ENCODE measurements around the gene SUSD4.
A peak's percentile ranks its signal among the peaks of the same experiment; 100 is the strongest.

Gene SUSD4

GRCh38 chr1:223233410-223234169, 130.4 kb downstream of the SUSD4 start:
- CTCF ChIA-PET, result interaction anchor here (0.7 kb wide), 1 partner anchor 100 kb away, joined by 3 read pairs; no protein-coding TSS in a partner anchor
- TF ChIP-seq CTCF (conservative IDR thresholded peaks at IDR 0.05; ENCODE audit: low read depth), result no peak
- peak overlapping the region; percentile 74 for H3K27ac ChIP-seq
- DNase-seq (ENCODE audit: low spot score), result peak; percentile 89
- POLR2A ChIA-PET (ENCODE audit: low non-redundant PET), result no interaction called here

- CTCF ChIA-PET, result interaction anchor here (0.5 to 0.7 kb wide), 2 partner anchors 99 to 1747 kb away, joined by 3 read pairs; no protein-coding TSS in a partner anchor
- DNase-seq (ENCODE audit: low spot score), result no peak
- POLR2A ChIA-PET (ENCODE audit: low non-redundant PET), result no interaction called here
- no peak for TF ChIP-seq CTCF (conservative IDR thresholded peaks at IDR 0.05; ENCODE audit: low read depth)
- peak overlapping the region; percentile 74 for H3K27ac ChIP-seq
Observed at GRCh38 chr1:223233019-223233409, 131.0 kb downstream of the SUSD4 start.

GRCh38 chr1:223231581-223231980, 132.4 kb downstream of the SUSD4 start:
- ChIA-PET CTCF (interaction anchor here (0.6 kb wide), 1 partner anchor 24 kb away, joined by 3 read pairs; no protein-coding TSS in a partner anchor), POLR2A (ENCODE audit: low non-redundant PET) (no interaction called here)

GRCh38 chr1:223231011-223231572, 132.9 kb downstream of the SUSD4 start:
- CTCF ChIA-PET, result interaction anchor here (0.6 kb wide), 1 partner anchor 23 kb away, joined by 3 read pairs; no protein-coding TSS in a partner anchor

More at GRCh38 chr1:223231581-223231980, 132.4 kb downstream of the SUSD4 start:
- no peak for TF ChIP-seq CTCF (conservative IDR thresholded peaks at IDR 0.05; ENCODE audit: low read depth)
- no peak for DNase-seq (ENCODE audit: low spot score)
- H3K27ac ChIP-seq, result no peak overlapping the region

GRCh38 chr1:223230161-223230881, 133.7 kb downstream of the SUSD4 start:
- peak; percentile 72 for DNase-seq (ENCODE audit: low spot score)
- CTCF ChIA-PET, result no interaction called here
- POLR2A ChIA-PET (ENCODE audit: low non-redundant PET), result no interaction called here
- H3K27ac ChIP-seq, result no peak overlapping the region; the same call in 1 of the 2 replicates
- TF ChIP-seq CTCF (conservative IDR thresholded peaks at IDR 0.05; ENCODE audit: low read depth), result no peak

More at GRCh38 chr1:223231011-223231572, 132.9 kb downstream of the SUSD4 start:
- POLR2A ChIA-PET (ENCODE audit: low non-redundant PET), result no interaction called here
- no peak for TF ChIP-seq CTCF (conservative IDR thresholded peaks at IDR 0.05; ENCODE audit: low read depth)
- DNase-seq (ENCODE audit: low spot score), result no peak
- no peak overlapping the region for H3K27ac ChIP-seq

- no peak for DNase-seq (ENCODE audit: low spot score)
- ChIA-PET POLR2A (ENCODE audit: low non-redundant PET) (no interaction called here), CTCF (no interaction called here)
- no peak overlapping the region for H3K27ac ChIP-seq
- TF ChIP-seq CTCF (conservative IDR thresholded peaks at IDR 0.05; ENCODE audit: low read depth), result no peak
Observed at GRCh38 chr1:223229756-223230155, 134.2 kb downstream of the SUSD4 start.

Measured in RWPE1 (cell line).